ENCODE data around the gene ATR. TPM values are rescaled to one million over a fixed set of nuclear protein-coding genes. Genes with fewer than 3 reads are reported as not detected.

The ATR gene
- total RNA-seq, 4 donors from 2014 or later, result 9.5 to 16.6 (median 13.3) TPM

DNA sequence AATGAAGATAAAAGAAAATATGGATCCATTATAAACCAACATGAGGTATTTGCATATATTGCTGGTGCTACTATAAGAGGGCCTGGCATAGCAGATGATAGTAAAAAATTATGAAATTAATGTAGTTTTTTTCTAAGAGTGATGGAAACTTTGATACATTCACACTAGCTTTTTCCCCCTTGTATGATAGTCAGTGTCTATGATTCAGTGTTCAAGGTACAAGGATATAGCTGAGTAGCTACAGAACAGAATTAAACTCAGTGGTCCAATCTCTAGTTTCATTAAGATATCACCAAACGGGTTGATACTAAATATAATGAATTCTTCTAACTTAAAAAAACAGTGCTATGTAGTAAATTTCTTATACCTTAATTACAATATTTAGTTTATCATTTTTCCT is 80.8 kb downstream of the ATR start:
- TF ChIP-seq EP300 (IDR thresholded peaks at IDR 0.05) (no peak), POLR2AphosphoS5 (IDR thresholded peaks at IDR 0.05) (no peak), POLR2A (IDR thresholded peaks at IDR 0.05; ENCODE audit: low read depth) (no peak)
- TF ChIP-seq, protein P1, sequence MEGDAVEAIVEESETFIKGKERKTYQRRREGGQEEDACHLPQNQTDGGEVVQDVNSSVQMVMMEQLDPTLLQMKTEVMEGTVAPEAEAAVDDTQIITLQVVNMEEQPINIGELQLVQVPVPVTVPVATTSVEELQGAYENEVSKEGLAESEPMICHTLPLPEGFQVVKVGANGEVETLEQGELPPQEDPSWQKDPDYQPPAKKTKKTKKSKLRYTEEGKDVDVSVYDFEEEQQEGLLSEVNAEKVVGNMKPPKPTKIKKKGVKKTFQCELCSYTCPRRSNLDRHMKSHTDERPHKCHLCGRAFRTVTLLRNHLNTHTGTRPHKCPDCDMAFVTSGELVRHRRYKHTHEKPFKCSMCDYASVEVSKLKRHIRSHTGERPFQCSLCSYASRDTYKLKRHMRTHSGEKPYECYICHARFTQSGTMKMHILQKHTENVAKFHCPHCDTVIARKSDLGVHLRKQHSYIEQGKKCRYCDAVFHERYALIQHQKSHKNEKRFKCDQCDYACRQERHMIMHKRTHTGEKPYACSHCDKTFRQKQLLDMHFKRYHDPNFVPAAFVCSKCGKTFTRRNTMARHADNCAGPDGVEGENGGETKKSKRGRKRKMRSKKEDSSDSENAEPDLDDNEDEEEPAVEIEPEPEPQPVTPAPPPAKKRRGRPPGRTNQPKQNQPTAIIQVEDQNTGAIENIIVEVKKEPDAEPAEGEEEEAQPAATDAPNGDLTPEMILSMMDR (IDR thresholded peaks at IDR 0.05), result no peak
- DNase-seq (ENCODE audit: extremely low spot score), result no peak
- Histone ChIP-seq H3K4me3 (no peak overlapping the region), H3K36me3 (peaks cover 19 to 80% (median 45%) of the 10 kb centered on the region in 4 donors), H3K4me1 (no peaks in the 10 kb centered on the region), H3K27me3 (no peaks in the 10 kb centered on the region), H3K27ac (replicated peaks in 1 of 4) (no peak overlapping the region), H3K9me3 (no peaks in the 10 kb centered on the region)
- 86% methylated on average over 1 of the region's 1 CpG for WGBS
- intact Hi-C loops (cut with DNase I), result no loop called here

DNA sequence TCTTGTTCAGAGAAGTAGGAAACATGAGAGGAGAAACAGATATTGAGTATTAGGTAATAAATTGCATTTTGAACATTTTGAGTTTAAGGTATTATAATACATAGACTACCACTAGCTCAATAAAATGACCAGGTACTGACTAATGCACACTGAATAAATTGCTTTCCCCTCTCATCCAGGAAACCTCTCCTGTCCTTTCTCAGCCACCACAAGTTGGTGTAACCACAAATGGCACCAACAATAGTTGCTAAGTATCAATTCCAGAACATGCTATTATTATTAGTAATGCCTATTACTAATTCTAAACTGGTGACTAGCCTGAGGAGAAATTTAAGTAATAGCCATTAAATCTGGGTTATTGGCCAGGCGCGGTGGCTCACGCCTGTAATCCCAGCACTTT is 83.4 kb downstream of the ATR start:
- 100% methylated on average over 3 of the region's 3 CpGs for WGBS
- intact Hi-C loops (cut with DNase I), result no loop called here
- H3K4me1 ChIP-seq, result no peaks in the 10 kb centered on the region
- H3K36me3 ChIP-seq, result peaks cover 34 to 89% (median 64%) of the 10 kb centered on the region in 4 donors
- DNase-seq (ENCODE audit: extremely low spot score), result no peak
- no peaks in the 10 kb centered on the region for H3K9me3 ChIP-seq
- no peaks in the 10 kb centered on the region for H3K27me3 ChIP-seq
- no peak overlapping the region for H3K27ac ChIP-seq (replicated peaks in 1 of 4)
- no peak overlapping the region for H3K4me3 ChIP-seq
- TF ChIP-seq POLR2A (IDR thresholded peaks at IDR 0.05; ENCODE audit: low read depth), result no peak
- no peak for TF ChIP-seq EP300 (IDR thresholded peaks at IDR 0.05)
- TF ChIP-seq, protein P1 (IDR thresholded peaks at IDR 0.05), result no peak
- TF ChIP-seq POLR2AphosphoS5 (IDR thresholded peaks at IDR 0.05), result no peak

DNA sequence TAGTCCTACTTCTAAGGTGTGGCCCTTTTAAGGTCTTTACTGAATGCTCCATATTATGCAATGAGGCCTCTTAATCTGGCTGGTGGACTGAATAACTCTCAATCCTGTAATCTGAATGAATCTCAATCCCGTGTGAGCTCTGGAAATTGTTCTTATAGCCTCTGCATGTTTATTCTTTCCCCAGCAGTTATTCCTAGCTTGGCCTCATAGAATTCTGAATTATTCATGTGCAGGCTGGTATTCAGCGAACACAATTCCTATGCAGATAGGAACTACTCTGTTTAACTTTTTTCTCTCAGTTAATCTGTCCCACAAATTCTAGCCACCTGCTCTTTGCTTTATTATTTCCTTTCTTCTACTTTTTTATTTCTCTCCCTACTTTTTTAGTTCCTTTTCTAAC is 86.3 kb downstream of the ATR start:
- no peaks in the 10 kb centered on the region for H3K27me3 ChIP-seq

DNA sequence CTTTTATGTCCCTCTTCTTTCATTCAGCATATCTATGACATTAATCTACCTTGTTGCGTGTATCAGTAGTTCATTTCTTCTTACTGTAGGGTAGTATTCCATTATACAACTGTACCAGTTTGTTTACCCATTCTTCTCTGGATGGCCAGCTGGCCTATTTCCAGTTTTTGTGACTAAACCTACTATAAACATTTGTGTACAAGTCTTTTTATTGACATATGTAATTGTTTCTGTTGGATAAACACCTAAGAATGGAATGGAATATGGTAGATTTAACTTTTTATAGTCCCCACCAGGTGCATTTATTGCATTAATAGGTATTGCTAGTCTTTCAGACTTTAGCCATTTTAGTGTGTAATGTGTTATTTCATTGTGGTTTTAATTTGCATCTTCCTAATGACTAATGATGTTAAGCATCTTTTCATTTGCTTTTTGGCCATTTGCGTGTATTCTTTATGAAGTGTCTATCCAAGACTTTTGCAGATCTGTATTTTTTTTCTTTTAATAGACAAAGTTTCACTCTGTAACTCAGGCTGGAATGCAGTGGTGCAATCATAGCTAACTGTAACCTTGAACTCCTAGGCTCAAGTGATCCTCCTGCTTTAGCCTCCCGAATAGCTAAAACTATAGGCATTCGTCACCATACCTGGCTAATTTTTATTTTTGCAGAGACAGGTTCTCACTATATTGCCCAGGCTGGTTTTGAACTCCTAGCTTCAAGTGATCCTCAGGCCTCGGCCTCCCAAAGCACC is 88.8 kb downstream of the ATR start:
- no peaks in the 10 kb centered on the region for H3K27me3 ChIP-seq
- no peaks in the 10 kb centered on the region for H3K4me1 ChIP-seq
- no peaks in the 10 kb centered on the region for H3K9me3 ChIP-seq
- no peak for TF ChIP-seq POLR2AphosphoS5 (IDR thresholded peaks at IDR 0.05)
- TF ChIP-seq, protein P1 (IDR thresholded peaks at IDR 0.05), result no peak
- TF ChIP-seq EP300 (IDR thresholded peaks at IDR 0.05), result no peak
- no peak for TF ChIP-seq POLR2A (IDR thresholded peaks at IDR 0.05; ENCODE audit: low read depth)
- DNase-seq (ENCODE audit: extremely low spot score), result no peak
- 95% methylated on average over 5 of the region's 5 CpGs for WGBS
- H3K27ac ChIP-seq (replicated peaks in 1 of 4), result no peak overlapping the region
- H3K36me3 ChIP-seq, result peaks cover 31 to 87% (median 68%) of the 10 kb centered on the region in 4 donors
- intact Hi-C loops (cut with DNase I), result no loop called here
- H3K4me3 ChIP-seq, result no peak overlapping the region

More for the DNA sequence above, 86.3 kb downstream of the ATR start:
- Histone ChIP-seq H3K27ac (replicated peaks in 1 of 4) (no peak overlapping the region), H3K36me3 (peaks cover 29 to 91% (median 71%) of the 10 kb centered on the region in 4 donors), H3K9me3 (no peaks in the 10 kb centered on the region), H3K4me1 (no peaks in the 10 kb centered on the region), H3K4me3 (no peak overlapping the region)
- 93% methylated on average over 2 of the region's 2 CpGs for WGBS
- TF ChIP-seq, protein P1 (IDR thresholded peaks at IDR 0.05), result no peak
- TF ChIP-seq POLR2AphosphoS5 (IDR thresholded peaks at IDR 0.05) (no peak), EP300 (IDR thresholded peaks at IDR 0.05) (no peak), POLR2A (IDR thresholded peaks at IDR 0.05; ENCODE audit: low read depth) (no peak)
- DNase-seq (ENCODE audit: extremely low spot score), result no peak
- intact Hi-C loops (cut with DNase I), result no loop called here

Data from esophagus muscularis mucosa (tissue), 4 donors.